Measurements from ENCODE around the gene KIF5A. TPM values are rescaled to one million over a fixed set of nuclear protein-coding genes. Genes with fewer than 3 reads are reported as not detected.

Gene KIF5A
- total RNA-seq, 3 donors from 2014 or later (not counting 1 experiment from before 2014, with no cell fraction given): 0.09 to 0.40 (median 0.16) TPM

- TF ChIP-seq, protein P1, sequence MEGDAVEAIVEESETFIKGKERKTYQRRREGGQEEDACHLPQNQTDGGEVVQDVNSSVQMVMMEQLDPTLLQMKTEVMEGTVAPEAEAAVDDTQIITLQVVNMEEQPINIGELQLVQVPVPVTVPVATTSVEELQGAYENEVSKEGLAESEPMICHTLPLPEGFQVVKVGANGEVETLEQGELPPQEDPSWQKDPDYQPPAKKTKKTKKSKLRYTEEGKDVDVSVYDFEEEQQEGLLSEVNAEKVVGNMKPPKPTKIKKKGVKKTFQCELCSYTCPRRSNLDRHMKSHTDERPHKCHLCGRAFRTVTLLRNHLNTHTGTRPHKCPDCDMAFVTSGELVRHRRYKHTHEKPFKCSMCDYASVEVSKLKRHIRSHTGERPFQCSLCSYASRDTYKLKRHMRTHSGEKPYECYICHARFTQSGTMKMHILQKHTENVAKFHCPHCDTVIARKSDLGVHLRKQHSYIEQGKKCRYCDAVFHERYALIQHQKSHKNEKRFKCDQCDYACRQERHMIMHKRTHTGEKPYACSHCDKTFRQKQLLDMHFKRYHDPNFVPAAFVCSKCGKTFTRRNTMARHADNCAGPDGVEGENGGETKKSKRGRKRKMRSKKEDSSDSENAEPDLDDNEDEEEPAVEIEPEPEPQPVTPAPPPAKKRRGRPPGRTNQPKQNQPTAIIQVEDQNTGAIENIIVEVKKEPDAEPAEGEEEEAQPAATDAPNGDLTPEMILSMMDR (IDR thresholded peaks at IDR 0.05): no peak
- peaks cover 9 to 31% of the 10 kb centered on the region in 2 donors for H3K4me1 Mint-ChIP-seq
- ATAC-seq (no peak), DNase-seq (no peak)
- Histone ChIP-seq H3K4me1 (ENCODE audit: control insufficient read depth, insufficient read depth, low read length) (peaks cover 27% of the 10 kb centered on the region), H3K27me3 (ENCODE audit: control insufficient read depth, insufficient read depth, low read length) (peaks cover 55% of the 10 kb centered on the region), H3K27ac (ENCODE audit: low read length) (no peak overlapping the region), H3K4me3 (ENCODE audit: low read length) (no peak overlapping the region), H3K36me3 (ENCODE audit: control insufficient read depth, insufficient read depth, low read length) (no peaks in the 10 kb centered on the region), H3K9me3 (ENCODE audit: control insufficient read depth, insufficient read depth, low read length) (no peaks in the 10 kb centered on the region)
- H3K36me3 Mint-ChIP-seq: no peaks in the 10 kb centered on the region
- H3K9me3 Mint-ChIP-seq: no peaks in the 10 kb centered on the region
- intact Hi-C loops (cut with micrococcal nuclease): loop anchor here (2.0 kb wide), 1 partner anchor 49 kb away; no protein-coding TSS in a partner anchor
- peak overlapping the region in 1 of 2 donors; percentile 75 for H3K27ac Mint-ChIP-seq
- H3K27me3 Mint-ChIP-seq (ENCODE audit: low read depth in 2 of 2): peaks cover 50 to 66% of the 10 kb centered on the region in 2 donors
- peak overlapping the region; percentile 49 for H3K4me3 Mint-ChIP-seq
- WGBS (ENCODE audit: insufficient coverage): 13% methylated on average over 26 of the region's 26 CpGs
Measured at GRCh38 chr12:57631566-57632072, 81.8 kb downstream of the KIF5A start.

GRCh38 chr12:57632073-57632957 is 82.5 kb downstream of the KIF5A start:
- peak overlapping the region; percentile 79 for H3K4me3 Mint-ChIP-seq
- TF ChIP-seq, protein P1 (IDR thresholded peaks at IDR 0.05): no peak
- Histone ChIP-seq H3K36me3 (ENCODE audit: control insufficient read depth, insufficient read depth, low read length) (no peaks in the 10 kb centered on the region), H3K4me3 (ENCODE audit: low read length) (peak overlapping the region; percentile 32), H3K27ac (ENCODE audit: low read length) (no peak overlapping the region), H3K4me1 (ENCODE audit: control insufficient read depth, insufficient read depth, low read length) (peaks cover 25% of the 10 kb centered on the region), H3K27me3 (ENCODE audit: control insufficient read depth, insufficient read depth, low read length) (peaks cover 50% of the 10 kb centered on the region), H3K9me3 (ENCODE audit: control insufficient read depth, insufficient read depth, low read length) (no peaks in the 10 kb centered on the region)
- peak overlapping the region in 1 of 2 donors; percentile 75 for H3K27ac Mint-ChIP-seq
- WGBS (ENCODE audit: insufficient coverage): 1% methylated on average over 65 of the region's 67 CpGs
- ATAC-seq (peak; percentile 34 to 62 (median 56)), DNase-seq (peak in 1 of 2 donors; percentile 61)
- intact Hi-C loops (cut with micrococcal nuclease): loop anchor here (2.0 kb wide), 1 partner anchor 50 kb away; no protein-coding TSS in a partner anchor
- H3K36me3 Mint-ChIP-seq: no peaks in the 10 kb centered on the region
- peaks cover 43 to 60% of the 10 kb centered on the region in 2 donors for H3K27me3 Mint-ChIP-seq (ENCODE audit: low read depth in 2 of 2)
- H3K9me3 Mint-ChIP-seq: no peaks in the 10 kb centered on the region
- peaks cover 5 to 25% of the 10 kb centered on the region in 2 donors for H3K4me1 Mint-ChIP-seq

DNA sequence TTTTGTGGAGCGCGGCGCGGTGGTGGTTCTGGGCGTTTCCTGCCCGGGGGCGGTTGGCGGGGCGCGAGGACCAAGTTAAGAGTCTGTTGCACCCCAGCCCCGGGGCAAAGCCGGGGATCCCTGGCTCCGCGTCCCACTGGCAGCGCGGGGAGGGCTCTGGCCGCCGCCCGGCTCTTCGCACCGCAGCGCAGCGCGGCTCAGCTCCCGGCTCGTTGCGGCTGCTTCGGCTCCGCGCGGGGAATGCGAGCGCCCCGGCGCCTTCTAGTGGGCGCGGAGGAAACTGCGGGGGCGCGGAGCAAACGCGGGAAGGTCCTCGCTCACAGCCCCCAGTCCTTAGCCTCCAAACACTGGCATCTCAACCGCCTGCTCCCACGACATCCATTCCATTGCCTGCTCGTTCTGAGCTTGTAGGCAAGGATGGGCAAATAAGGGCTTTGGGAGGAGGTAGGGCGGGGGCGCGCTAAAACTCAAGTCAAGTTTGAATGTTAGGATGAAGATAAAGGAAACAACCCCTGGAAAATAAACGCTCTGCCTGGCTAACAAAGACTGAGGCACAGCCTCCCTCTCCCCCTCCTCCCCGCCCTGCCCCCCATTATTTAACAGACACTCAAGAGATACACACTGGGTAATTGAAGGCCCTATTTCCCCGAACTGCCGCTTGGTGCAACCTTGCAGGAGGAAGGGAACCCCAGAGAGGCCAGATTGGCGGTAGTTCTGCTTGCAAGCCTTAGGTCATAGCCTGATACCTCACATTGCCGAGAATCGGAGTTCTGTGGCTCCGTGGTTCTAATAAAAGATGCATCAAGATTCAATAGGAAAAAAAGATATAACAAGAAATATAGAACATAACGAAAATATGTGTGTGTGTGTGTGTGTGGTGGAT is 83.4 kb downstream of the KIF5A start, which contains the start of gene B4GALNT1:
Gene B4GALNT1, minus strand, starts transcription at position 244 of the 883 bp plus-strand sequence. CDS start 1,069 bp downstream, outside the sequence.
- H3K4me3 Mint-ChIP-seq: peak within 1 kb of the TSS; percentile 79
- H3K4me3 ChIP-seq (ENCODE audit: low read length): peak within 1 kb of the TSS; percentile 32
- no peak within 1 kb of the TSS for H3K27ac ChIP-seq (ENCODE audit: low read length)
- H3K9me3 Mint-ChIP-seq: no peaks in the 10 kb centered on the region
- H3K9me3 ChIP-seq (ENCODE audit: control insufficient read depth, insufficient read depth, low read length): no peaks in the 10 kb centered on the region
- intact Hi-C loops (cut with micrococcal nuclease): loop anchor here (2.0 kb wide), 1 partner anchor 50 kb away; no protein-coding TSS in a partner anchor
- H3K36me3 ChIP-seq (ENCODE audit: control insufficient read depth, insufficient read depth, low read length): no peaks in the 10 kb centered on the region
- ATAC-seq (peak; percentile 87 to 90 (median 89)), DNase-seq (peak; percentile 64 to 82)
- H3K4me1 ChIP-seq (ENCODE audit: control insufficient read depth, insufficient read depth, low read length): peaks cover 16% of the 10 kb centered on the region
- H3K4me1 Mint-ChIP-seq: peaks cover 5 to 16% of the 10 kb centered on the region in 2 donors
- H3K27me3 ChIP-seq (ENCODE audit: control insufficient read depth, insufficient read depth, low read length): peaks cover 41% of the 10 kb centered on the region
- H3K36me3 Mint-ChIP-seq: no peaks in the 10 kb centered on the region
- peaks cover 38 to 53% of the 10 kb centered on the region in 2 donors for H3K27me3 Mint-ChIP-seq (ENCODE audit: low read depth in 2 of 2)
- TF ChIP-seq, protein P1 (IDR thresholded peaks at IDR 0.05): peak; percentile 88
- H3K27ac Mint-ChIP-seq: peak within 1 kb of the TSS in 1 of 2 donors; percentile 75
- under 1% methylated on average over 57 of the region's 58 CpGs for WGBS (ENCODE audit: insufficient coverage)

Other genes starting within 250 kb of the KIF5A start
- 100 to 1,000 TPM; 110 to 124 (median 123) TPM for gene R3HDM2, start 119.0 kb upstream of the KIF5A start, total RNA-seq
- under 1 TPM; 0.18 to 0.35 (median 0.31) TPM for gene INHBC, start 115.3 kb upstream of the KIF5A start, total RNA-seq
- gene INHBE, start 94.7 kb upstream of the KIF5A start, total RNA-seq: not detected
- gene GLI1, start 90.3 kb upstream of the KIF5A start, total RNA-seq: 1 to 10 TPM in 1 of 3 donors, under 1 TPM in 2; 0.50 to 1.4 (median 0.99) TPM
- gene ARHGAP9, start 70.2 kb upstream of the KIF5A start, total RNA-seq: 1,000 to 10,000 TPM in 2 of 3 donors, 100 to 1,000 TPM in 1; 558 to 1,091 (median 1,015) TPM
- gene MARS1, start 62.0 kb upstream of the KIF5A start, total RNA-seq: 100 to 1,000 TPM; 200 to 237 (median 218) TPM
- gene DDIT3, start 29.5 kb upstream of the KIF5A start, total RNA-seq: 100 to 1,000 TPM; 117 to 318 (median 182) TPM
- 100 to 1,000 TPM; 130 to 142 (median 139) TPM for gene MBD6, start 27.2 kb upstream of the KIF5A start, total RNA-seq
- 10 to 100 TPM; 65.5 to 76.5 (median 71.8) TPM for gene DCTN2, start 2.9 kb upstream of the KIF5A start, total RNA-seq
- gene PIP4K2C, start 41.1 kb downstream of the KIF5A start, total RNA-seq: 10 to 100 TPM; 41.0 to 62.9 (median 52.0) TPM
- 10 to 100 TPM; 65.1 to 81.1 (median 77.0) TPM for gene DTX3, start 54.8 kb downstream of the KIF5A start, total RNA-seq
- gene ARHGEF25, start 61.4 kb downstream of the KIF5A start, total RNA-seq: 1 to 10 TPM; 3.1 to 6.5 (median 5.1) TPM
- gene B4GALNT1, start 83.2 kb downstream of the KIF5A start, total RNA-seq: under 1 TPM; 0.38 to 0.59 (median 0.48) TPM
- 100 to 1,000 TPM; 185 to 221 (median 198) TPM for gene OS9, start 144.1 kb downstream of the KIF5A start, total RNA-seq
- 10 to 100 TPM; 54.1 to 63.5 (median 54.8) TPM for gene AGAP2, start 188.7 kb downstream of the KIF5A start, total RNA-seq
- 10 to 100 TPM; 18.3 to 27.0 (median 23.5) TPM for gene TSPAN31, start 195.0 kb downstream of the KIF5A start, total RNA-seq
- 10 to 100 TPM; 30.7 to 39.5 (median 37.7) TPM for gene CDK4, start 202.3 kb downstream of the KIF5A start, total RNA-seq
- 10 to 100 TPM; 25.4 to 28.4 (median 26.0) TPM for gene MARCHF9, start 205.1 kb downstream of the KIF5A start, total RNA-seq
- gene CYP27B1, start 217.0 kb downstream of the KIF5A start, total RNA-seq: 1 to 10 TPM; 1.1 to 1.7 (median 1.6) TPM
- gene METTL1, start 222.1 kb downstream of the KIF5A start, total RNA-seq: 10 to 100 TPM in 1 of 3 donors, 1 to 10 TPM in 2; 8.0 to 12.5 (median 8.8) TPM
- gene EEF1AKMT3, start 222.6 kb downstream of the KIF5A start, total RNA-seq: 1 to 10 TPM; 1.3 to 2.6 (median 2.2) TPM
- 10 to 100 TPM; 17.6 to 19.7 (median 17.7) TPM for gene TSFM, start 232.7 kb downstream of the KIF5A start, total RNA-seq